C4-2B (cell line): ENCODE results near the gene BAHCC1.

ENCODE experiments used
- H3K27ac ChIP-seq: fragments of 450-650 bp; 2 replicates; pipeline ENCODE4 v1.5.1; 2017
- ZFX ChIP-seq: fragments of 450-650 bp; IDR thresholded peaks from 2 replicates; pipeline ENCODE4 v1.6.1; 2017
- TF ChIP-seq, protein P1 (sequence below): fragments of 450-650 bp; conservative IDR thresholded peaks from 2 replicates; pipeline ENCODE4 v1.5.1; 2017; ENCODE audit warnings: mild to moderate bottlenecking

Gene BAHCC1

DNA sequence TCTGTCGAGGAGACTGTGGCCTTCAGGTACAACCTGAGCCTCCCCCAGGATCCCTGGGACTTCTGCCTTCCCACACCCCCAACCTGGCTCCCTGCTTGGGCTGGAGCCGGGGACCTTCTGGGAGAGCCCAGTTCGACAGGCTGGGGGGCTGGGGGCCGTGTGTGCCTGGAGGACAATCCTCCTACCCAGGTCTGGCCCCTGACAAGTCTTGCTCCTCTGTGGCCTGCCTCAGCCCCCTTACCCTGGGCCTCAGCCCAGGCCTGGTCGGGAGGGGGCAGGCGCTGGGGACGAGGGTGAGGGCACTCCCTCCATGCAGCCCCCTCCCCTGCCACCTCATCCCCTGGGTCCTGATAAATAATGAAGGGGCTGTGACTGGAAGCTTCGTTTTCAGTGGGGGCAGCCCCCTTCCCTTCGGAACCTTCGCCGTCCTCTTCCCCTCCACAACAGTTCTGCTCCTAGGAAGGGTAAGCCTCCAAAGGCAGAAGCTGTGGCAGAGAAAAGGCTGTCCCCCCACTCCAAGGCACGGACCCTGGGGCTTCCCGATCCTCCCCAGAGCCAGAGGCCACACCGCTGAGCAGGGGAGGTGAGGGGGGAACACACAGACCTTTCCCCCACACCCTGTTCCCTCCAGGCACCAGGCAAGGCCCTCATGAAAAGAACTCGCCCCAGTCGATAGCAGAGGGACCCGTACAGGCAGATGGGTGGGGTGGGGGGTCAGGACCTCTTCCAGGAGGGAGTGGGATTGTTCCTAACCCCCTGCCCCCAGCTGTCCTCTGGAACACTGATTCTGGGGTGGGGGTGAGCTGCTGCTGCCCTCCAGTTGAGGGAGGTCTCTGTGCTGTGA is 5.0 kb upstream of the BAHCC1 start:
- no peak for TF ChIP-seq ZFX
- TF ChIP-seq, protein P1, sequence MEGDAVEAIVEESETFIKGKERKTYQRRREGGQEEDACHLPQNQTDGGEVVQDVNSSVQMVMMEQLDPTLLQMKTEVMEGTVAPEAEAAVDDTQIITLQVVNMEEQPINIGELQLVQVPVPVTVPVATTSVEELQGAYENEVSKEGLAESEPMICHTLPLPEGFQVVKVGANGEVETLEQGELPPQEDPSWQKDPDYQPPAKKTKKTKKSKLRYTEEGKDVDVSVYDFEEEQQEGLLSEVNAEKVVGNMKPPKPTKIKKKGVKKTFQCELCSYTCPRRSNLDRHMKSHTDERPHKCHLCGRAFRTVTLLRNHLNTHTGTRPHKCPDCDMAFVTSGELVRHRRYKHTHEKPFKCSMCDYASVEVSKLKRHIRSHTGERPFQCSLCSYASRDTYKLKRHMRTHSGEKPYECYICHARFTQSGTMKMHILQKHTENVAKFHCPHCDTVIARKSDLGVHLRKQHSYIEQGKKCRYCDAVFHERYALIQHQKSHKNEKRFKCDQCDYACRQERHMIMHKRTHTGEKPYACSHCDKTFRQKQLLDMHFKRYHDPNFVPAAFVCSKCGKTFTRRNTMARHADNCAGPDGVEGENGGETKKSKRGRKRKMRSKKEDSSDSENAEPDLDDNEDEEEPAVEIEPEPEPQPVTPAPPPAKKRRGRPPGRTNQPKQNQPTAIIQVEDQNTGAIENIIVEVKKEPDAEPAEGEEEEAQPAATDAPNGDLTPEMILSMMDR: no peak
- H3K27ac ChIP-seq: no peak overlapping the region

DNA sequence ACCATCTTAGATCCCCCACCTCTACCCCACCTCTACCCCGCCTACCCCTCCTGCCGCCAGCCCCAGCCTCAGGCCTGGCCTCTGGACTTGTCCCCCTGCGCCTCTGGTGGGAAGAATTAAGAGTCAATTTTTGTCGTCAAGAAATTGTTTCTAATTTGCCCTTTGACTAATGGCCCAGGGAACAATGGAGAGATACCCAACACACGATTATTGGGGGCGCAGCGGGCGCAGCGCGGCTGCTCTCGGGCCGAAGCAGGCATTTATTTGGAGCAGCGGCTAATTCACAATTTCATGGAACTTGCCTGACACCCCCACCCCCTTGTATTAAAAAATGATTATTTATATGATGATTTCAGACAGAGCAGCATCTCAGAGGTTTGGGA is 4.4 kb upstream of the BAHCC1 start:
- no peak for TF ChIP-seq ZFX
- TF ChIP-seq, protein P1: no peak
- H3K27ac ChIP-seq: no peak overlapping the region

DNA sequence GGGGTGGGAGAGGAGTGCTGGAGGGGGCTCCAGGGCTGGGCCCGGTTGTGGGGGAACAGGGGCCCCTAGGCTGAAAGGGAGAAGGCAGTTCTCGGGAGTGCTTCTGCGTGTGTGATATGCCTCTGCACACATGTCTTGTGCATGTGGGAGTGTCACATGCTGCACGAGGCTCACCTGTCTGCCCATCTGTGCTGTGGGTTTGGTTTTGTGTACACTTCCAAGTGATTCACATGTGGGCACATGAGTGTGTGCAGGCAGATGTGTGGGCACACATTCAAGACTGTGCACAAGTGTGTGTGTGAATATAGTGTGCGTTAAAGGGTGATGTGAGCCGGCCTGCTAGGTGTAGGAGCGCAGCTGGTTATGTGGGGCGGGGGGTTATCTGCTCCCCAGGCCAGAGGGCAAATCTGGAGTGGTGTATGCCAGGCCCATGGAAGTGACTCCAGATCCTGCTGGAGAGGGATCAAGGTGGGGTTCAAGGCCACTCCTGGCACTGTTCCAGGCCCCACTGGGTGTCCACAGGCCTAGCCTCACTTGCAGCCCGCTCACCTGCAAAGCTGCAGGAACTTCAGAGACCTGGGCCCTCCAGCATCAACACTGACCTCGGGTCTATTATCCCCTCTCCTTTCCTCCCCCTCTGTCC is 3.8 kb upstream of the BAHCC1 start:
- no peak for TF ChIP-seq ZFX
- TF ChIP-seq, protein P1: no peak
- no peak overlapping the region for H3K27ac ChIP-seq

DNA sequence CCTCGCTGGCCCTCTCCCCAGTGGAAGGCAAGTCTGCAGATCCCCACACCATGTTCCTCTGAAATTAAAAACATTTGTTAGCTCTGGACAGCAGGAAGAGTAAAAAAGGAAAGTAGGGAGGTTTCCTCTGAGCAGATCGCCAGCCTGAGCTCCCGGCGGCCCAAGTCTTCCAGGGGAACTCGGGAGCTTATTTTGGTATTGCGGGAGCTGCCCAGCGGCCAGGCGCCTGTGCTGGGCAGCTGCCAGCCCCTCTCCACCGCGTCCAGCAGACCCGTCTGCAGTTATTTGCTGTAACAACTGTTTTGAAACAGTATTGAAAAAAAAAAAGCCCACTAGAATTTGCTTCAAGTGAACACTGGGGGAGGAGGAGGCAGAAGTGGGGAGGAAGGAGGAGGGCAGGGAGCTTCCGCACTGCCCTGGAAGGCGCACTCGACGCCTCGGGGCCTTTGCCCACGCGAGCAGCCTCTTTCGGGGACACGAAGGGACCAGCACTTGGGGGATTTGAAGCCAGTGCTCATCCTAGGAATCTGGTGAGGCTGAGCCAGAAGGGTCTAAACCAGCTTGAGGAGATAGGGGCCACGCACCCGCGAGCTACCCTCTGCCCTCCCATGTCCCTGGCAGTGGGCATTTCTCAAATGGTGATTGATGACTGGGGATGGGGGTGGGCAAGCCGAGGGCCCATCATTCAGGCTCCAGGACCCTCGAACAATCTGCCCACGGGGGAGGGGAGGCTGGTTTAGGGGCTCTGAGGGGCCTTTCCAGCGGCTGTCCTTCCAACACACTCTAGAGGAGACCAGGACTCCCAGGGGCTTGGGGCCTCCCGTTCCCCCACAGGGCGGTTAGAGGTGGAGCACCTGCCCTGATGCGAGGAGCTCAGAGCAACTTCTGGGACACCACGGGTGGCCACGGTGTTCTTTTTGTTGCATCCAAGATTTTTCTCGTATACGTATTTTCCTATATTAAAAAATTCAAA is 3.0 kb upstream of the BAHCC1 start:
- H3K27ac ChIP-seq: peak overlapping the region; percentile 96

DNA sequence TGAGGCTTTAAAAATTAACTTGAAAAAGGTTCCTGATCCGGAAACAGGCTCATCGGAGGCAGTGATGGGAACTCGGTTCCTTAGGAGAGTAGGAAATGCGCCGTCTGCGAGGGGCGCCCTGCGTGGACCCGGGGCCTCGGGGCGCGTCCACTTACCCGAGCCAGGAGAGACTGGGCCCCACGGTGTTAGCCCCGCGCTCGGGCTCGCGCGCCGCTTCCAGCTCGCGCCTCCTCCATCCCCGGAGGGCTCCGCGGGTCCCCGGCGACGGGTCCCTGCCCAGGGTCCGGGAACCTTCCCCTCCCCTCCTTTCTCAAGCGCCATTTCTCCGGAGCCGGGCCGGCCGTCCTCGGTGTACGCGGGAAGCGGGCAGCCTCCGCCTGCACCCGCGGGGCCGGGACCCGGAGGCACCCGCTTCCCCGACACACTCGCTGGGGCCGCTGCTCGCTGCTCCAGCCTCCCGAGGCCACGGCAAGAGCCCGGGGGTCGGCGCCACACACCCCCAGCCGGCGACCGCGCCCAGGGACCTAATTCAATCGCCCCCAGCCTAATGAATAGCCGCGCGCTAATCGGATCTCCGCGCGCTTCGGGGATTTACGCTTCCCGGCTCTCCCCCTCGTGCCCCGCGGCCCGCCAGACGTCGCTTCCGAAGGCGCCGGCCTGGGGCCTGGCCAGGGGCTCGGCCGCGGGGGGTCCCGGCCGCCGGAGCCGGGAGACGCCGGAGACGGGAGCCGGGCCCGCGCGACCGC is 2.2 kb upstream of the BAHCC1 start:
- H3K27ac ChIP-seq: peak overlapping the region; percentile 96

More for the DNA sequence above, 3.0 kb upstream of the BAHCC1 start:
- TF ChIP-seq ZFX: no peak
- TF ChIP-seq, protein P1: no peak

DNA sequence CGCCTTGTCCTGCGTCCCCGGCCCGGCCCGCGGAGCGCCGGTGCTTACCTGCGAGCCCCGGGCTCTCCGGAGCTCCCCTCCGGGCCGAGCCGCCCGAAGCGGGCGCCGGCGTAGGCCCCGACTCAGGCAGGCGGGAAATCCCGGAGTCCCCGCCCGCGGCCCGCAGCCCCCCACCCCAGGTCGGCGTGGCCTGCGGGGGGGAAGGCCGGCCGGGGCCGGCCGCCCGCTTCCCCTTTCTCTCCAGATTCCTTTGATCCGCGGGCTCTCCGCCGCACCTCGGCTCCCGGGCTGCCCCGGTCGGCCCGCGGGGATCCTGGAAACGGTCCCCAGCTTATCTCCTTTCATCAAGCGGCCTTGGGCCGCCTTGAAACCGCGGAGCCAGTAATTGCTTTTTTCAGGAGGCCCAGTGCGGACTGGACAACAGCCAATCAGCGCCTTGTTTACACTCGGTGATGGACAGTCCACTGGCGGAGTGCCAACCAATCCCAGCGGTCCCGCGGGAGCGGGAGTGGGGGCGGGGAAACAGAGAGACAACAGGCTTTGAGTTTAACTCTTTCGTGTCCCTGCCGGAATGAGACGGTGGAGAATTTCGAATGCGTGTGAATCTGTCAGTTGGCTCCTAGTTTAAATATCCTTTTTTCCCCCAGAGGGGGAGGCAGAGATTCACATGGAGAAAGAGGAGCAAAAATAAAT is 1.4 kb upstream of the BAHCC1 start:
- peak; percentile 97 for TF ChIP-seq ZFX
- TF ChIP-seq, protein P1: no peak
- H3K27ac ChIP-seq: peak overlapping the region; percentile 96

More for the DNA sequence above, 2.2 kb upstream of the BAHCC1 start:
- no peak for TF ChIP-seq ZFX
- TF ChIP-seq, protein P1: no peak
